Fibroblast of lung (primary cell): ENCODE results near the gene ZNF157. TPM values are rescaled to one million over a fixed set of nuclear protein-coding genes. Genes with fewer than 3 reads are reported as not detected.

Experiments
- DNase-seq, 2 donors: peaks; one replicate each; pipeline versions ENCODE4 v3.0.0 to v3.0.0-alpha.2; 2010; ENCODE audit warnings: low read depth in 2 of 2
- H2AFZ ChIP-seq: 2 replicates; pipeline ENCODE4 v1.5.1; 2012; ENCODE audit warnings: low read length, control low read depth, inconsistent platforms
- H3K27ac ChIP-seq: 2 replicates; pipeline ENCODE4 v1.5.1; 2011; ENCODE audit warnings: low read length, control low read depth; ENCODE audit not compliant: insufficient read depth
- H3K27me3 ChIP-seq: 2 replicates; pipeline ENCODE4 v1.5.1; 2011; ENCODE audit warnings: mild to moderate bottlenecking, low read length; ENCODE audit not compliant: control insufficient read depth, insufficient read depth
- H3K36me3 ChIP-seq: 2 replicates; pipeline ENCODE4 v1.5.1; 2011; ENCODE audit warnings: low read length; ENCODE audit not compliant: control insufficient read depth, insufficient read depth
- H3K4me1 ChIP-seq: 2 replicates; pipeline ENCODE4 v1.5.1; 2011; ENCODE audit warnings: low read length; ENCODE audit not compliant: control insufficient read depth, insufficient read depth; ENCODE audit errors: extremely low read depth
- H3K4me2 ChIP-seq: 2 replicates; pipeline ENCODE4 v1.5.1; 2011; ENCODE audit warnings: low read length, control low read depth; ENCODE audit not compliant: insufficient read depth; ENCODE audit errors: extremely low read depth
- H3K4me3 ChIP-seq, 4 experiments: fragments of 200-600 bp in 1 of 4; sonication (generic) in 1 of 4; replicated peaks in 1 of 4; 2 replicates each; pipeline ENCODE4 v1.5.1; 2011 to 2016; ENCODE audit warnings: low read length in 4 of 4, low read depth in 3 of 4, mild to moderate bottlenecking in 3 of 4, control low read depth in 2 of 4, inconsistent platforms in 1 of 4, mixed read lengths in 1 of 4; ENCODE audit not compliant: insufficient read depth in 1 of 4; ENCODE audit errors: control extremely low read depth in 1 of 4
- H3K79me2 ChIP-seq: 2 replicates; pipeline ENCODE4 v1.5.1; 2012; ENCODE audit warnings: mild to moderate bottlenecking, low read length, inconsistent platforms; ENCODE audit not compliant: control insufficient read depth, insufficient read depth
- H3K9ac ChIP-seq: 2 replicates; pipeline ENCODE4 v1.5.1; 2011; ENCODE audit warnings: mild to moderate bottlenecking, low read length, control low read depth; ENCODE audit not compliant: insufficient read depth
- H3K9me3 ChIP-seq: 2 replicates; pipeline ENCODE4 v1.5.1; 2012; ENCODE audit warnings: low read depth, low read length; ENCODE audit not compliant: control insufficient read depth, insufficient read depth
- H4K20me1 ChIP-seq: 2 replicates; pipeline ENCODE4 v1.5.1; 2011; ENCODE audit warnings: low read length; ENCODE audit not compliant: control insufficient read depth, insufficient read depth; ENCODE audit errors: extremely low read depth
- EZH2 ChIP-seq: IDR thresholded peaks from 2 replicates; pipeline ENCODE4 v1.5.1; 2012; ENCODE audit warnings: low read length, control low read depth, mild to moderate bottlenecking; ENCODE audit errors: missing control alignments
- polyA plus RNA-seq, 2 donors: library from polyadenylated mRNA; depleted of rRNA in 1 of 2; stranded (reverse) in 1 of 2; unstranded in 1 of 2; fragments of >200 nt; gene quantifications; 2 replicates each; pipeline ENCODE4 v1.2.1, GENCODE V29; 2011 to 2012; ENCODE audit warnings: missing spikeins in 1 of 2
- total RNA-seq: library from RNA; depleted of rRNA; stranded (reverse); fragments of >200 nt; gene quantifications from 2 replicates; pipeline ENCODE4 v1.2.1, GENCODE V29; 2014
- TF ChIP-seq, protein P1 (sequence below), 2 donors: IDR thresholded peaks in 1 of 2; conservative IDR thresholded peaks in 1 of 2; 1 replicate in 1 of 2; 2 replicates in 1 of 2; pipeline ENCODE4 v1.5.1; 2011 to 2012; ENCODE audit warnings: low read length in 2 of 2, control low read depth in 1 of 2, inconsistent platforms in 1 of 2, low read depth in 1 of 2, mild to moderate bottlenecking in 1 of 2

ZNF157 gene
- total and polyA plus RNA-seq, 2 donors (not counting 1 experiment from before 2014, with no cell fraction given) = 0.02 to 0.17 TPM

DNA sequence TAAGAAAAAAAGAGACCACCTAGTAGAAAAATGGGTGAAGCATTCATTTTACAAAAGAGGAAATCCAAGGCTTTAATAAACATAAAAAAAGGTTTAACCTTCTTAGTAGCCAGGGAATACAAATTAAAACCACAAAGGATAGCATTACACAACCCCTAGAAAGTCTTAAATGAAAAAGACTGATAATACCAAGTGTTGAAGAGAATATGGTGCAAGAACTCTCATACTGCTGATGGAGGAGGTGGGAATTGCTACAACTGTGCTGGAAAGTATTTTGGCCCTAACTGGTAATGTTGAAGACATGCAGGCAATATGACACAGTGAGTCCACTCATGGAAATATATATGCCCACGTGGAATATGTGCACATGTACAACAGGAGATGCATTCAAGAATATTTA lies 90.2 kb downstream of the ZNF157 start:
- H3K4me3 ChIP-seq = no peak overlapping the region
- no peaks in the 10 kb centered on the region for H3K36me3 ChIP-seq
- no peak for TF ChIP-seq EZH2
- TF ChIP-seq, protein P1, sequence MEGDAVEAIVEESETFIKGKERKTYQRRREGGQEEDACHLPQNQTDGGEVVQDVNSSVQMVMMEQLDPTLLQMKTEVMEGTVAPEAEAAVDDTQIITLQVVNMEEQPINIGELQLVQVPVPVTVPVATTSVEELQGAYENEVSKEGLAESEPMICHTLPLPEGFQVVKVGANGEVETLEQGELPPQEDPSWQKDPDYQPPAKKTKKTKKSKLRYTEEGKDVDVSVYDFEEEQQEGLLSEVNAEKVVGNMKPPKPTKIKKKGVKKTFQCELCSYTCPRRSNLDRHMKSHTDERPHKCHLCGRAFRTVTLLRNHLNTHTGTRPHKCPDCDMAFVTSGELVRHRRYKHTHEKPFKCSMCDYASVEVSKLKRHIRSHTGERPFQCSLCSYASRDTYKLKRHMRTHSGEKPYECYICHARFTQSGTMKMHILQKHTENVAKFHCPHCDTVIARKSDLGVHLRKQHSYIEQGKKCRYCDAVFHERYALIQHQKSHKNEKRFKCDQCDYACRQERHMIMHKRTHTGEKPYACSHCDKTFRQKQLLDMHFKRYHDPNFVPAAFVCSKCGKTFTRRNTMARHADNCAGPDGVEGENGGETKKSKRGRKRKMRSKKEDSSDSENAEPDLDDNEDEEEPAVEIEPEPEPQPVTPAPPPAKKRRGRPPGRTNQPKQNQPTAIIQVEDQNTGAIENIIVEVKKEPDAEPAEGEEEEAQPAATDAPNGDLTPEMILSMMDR (conservative IDR thresholded peaks at IDR 0.05 in 1 of 2, IDR thresholded peaks at IDR 0.05 in 1 of 2; ENCODE audit: low read depth in 1 of 2, low read length in 2 of 2) = no peak
- H3K79me2 ChIP-seq = no peaks in the 10 kb centered on the region
- H3K9me3 ChIP-seq = no peaks in the 10 kb centered on the region
- H2AFZ ChIP-seq = no peak overlapping the region
- DNase-seq = no peak
- no peak overlapping the region for H3K9ac ChIP-seq
- H3K27ac ChIP-seq = no peak overlapping the region
- no peaks in the 10 kb centered on the region for H3K4me1 ChIP-seq
- H4K20me1 ChIP-seq = no peaks in the 10 kb centered on the region
- H3K27me3 ChIP-seq = no peaks in the 10 kb centered on the region
- no peak overlapping the region for H3K4me2 ChIP-seq

Other genes with a start within 250 kb of the ZNF157 start
- 55.0 and 72.7 TPM in 2 replicates for gene NDUFB11, start 225.9 kb upstream of the ZNF157 start, total RNA-seq
- gene NDUFB11, start 225.9 kb upstream of the ZNF157 start, polyA plus RNA-seq = 38.9 and 44.0 TPM in 2 replicates
- gene RBM10, start 225.4 kb upstream of the ZNF157 start, total RNA-seq = 39.5 and 50.0 TPM in 2 replicates
- 14.9 and 21.2 TPM in 2 replicates for gene RBM10, start 225.4 kb upstream of the ZNF157 start, polyA plus RNA-seq
- 75.2 and 135 TPM in 2 replicates for gene UBA1, start 176.7 kb upstream of the ZNF157 start, total RNA-seq
- 158 and 303 TPM in 2 replicates for gene UBA1, start 176.7 kb upstream of the ZNF157 start, polyA plus RNA-seq
- 34.2 and 57.6 TPM in 2 replicates for gene CDK16, start 151.9 kb upstream of the ZNF157 start, total RNA-seq
- 104 and 135 TPM in 2 replicates for gene CDK16, start 151.9 kb upstream of the ZNF157 start, polyA plus RNA-seq
- 37.0 and 47.9 TPM in 2 replicates for gene USP11, start 137.6 kb upstream of the ZNF157 start, total RNA-seq
- 24.6 and 26.1 TPM in 2 replicates for gene USP11, start 137.6 kb upstream of the ZNF157 start, polyA plus RNA-seq
- 5.3 and 5.4 TPM in 2 replicates for gene ZNF41, start 112.6 kb downstream of the ZNF157 start, total RNA-seq
- gene ZNF41, start 112.6 kb downstream of the ZNF157 start, polyA plus RNA-seq = 5.2 and 6.6 TPM in 2 replicates
- 10.3 and 14.4 TPM in 2 replicates for gene ARAF, start 190.6 kb downstream of the ZNF157 start, total RNA-seq
- 40.9 and 48.8 TPM in 2 replicates for gene ARAF, start 190.6 kb downstream of the ZNF157 start, polyA plus RNA-seq
- 460 and 845 TPM in 2 replicates for gene TIMP1, start 211.9 kb downstream of the ZNF157 start, total RNA-seq
- 1,117 and 2,877 TPM in 2 replicates for gene TIMP1, start 211.9 kb downstream of the ZNF157 start, polyA plus RNA-seq
- under 0.01 and 0.17 TPM in 2 replicates for gene SYN1, start 249.3 kb downstream of the ZNF157 start, total RNA-seq
- 0.56 and 1.4 TPM in 2 replicates for gene SYN1, start 249.3 kb downstream of the ZNF157 start, polyA plus RNA-seq